Measurements from ENCODE around the gene SLC35F1. TPM values are rescaled to one million over a fixed set of nuclear protein-coding genes. Genes with fewer than 3 reads are reported as not detected.

SLC35F1 gene
- polyA plus RNA-seq, 1 donor (not counting 4 experiments of a cell fraction or from before 2014, with no cell fraction given) = not detected

- no peak for FAIRE-seq
- no peaks in the 10 kb centered on the region for H4K20me1 ChIP-seq (ENCODE audit: control insufficient read depth, extremely low read depth, insufficient read depth, low read length)
- no peaks in the 10 kb centered on the region for H3K79me2 ChIP-seq (ENCODE audit: control insufficient read depth, insufficient read depth, low read length)
Measured at GRCh38 chr6:118304321-118304720, 397.3 kb downstream of the SLC35F1 start.

GRCh38 chr6:118305081-118305480, 398.0 kb downstream of the SLC35F1 start:
- Histone ChIP-seq H3K9me1 (ENCODE audit: control insufficient read depth, extremely low read depth, insufficient read depth, low read length) (no peaks in the 10 kb centered on the region), H3K9me3 (ENCODE audit: control insufficient read depth, low read depth, low read length) (no peaks in the 10 kb centered on the region), H3K27ac (ENCODE audit: control insufficient read depth, insufficient read depth, low read length) (no peak overlapping the region), H4K20me1 (ENCODE audit: control insufficient read depth, extremely low read depth, insufficient read depth, low read length) (no peaks in the 10 kb centered on the region), H3K79me2 (ENCODE audit: control insufficient read depth, insufficient read depth, low read length) (no peaks in the 10 kb centered on the region), H3K4me1 (ENCODE audit: control insufficient read depth, extremely low read depth, insufficient read depth, low read length) (no peaks in the 10 kb centered on the region), H2AFZ (ENCODE audit: control insufficient read depth, low read length) (no peak overlapping the region), H3K27me3 (ENCODE audit: control insufficient read depth, extremely low read depth, insufficient read depth, low read length) (no peaks in the 10 kb centered on the region), H3K4me3 (ENCODE audit: control insufficient read depth in 2 of 3, extremely low read depth in 1 of 3, insufficient read depth in 2 of 3, low read depth in 1 of 3, low read length in 3 of 3) (no peak overlapping the region), H3K4me2 (ENCODE audit: control insufficient read depth, extremely low read depth, insufficient read depth, low read depth, low read length) (no peak overlapping the region), H3K36me3 (ENCODE audit: control insufficient read depth in 2 of 2, extremely low read depth in 1 of 2, insufficient read depth in 2 of 2, low read length in 2 of 2) (no peaks in the 10 kb centered on the region), H3K9ac (ENCODE audit: control insufficient read depth, extremely low read depth, insufficient read depth, low read length) (no peak overlapping the region)
- TF ChIP-seq CTCF (optimal IDR thresholded peaks at IDR 0.05 in 1 of 3, IDR thresholded peaks at IDR 0.05 in 1 of 3, conservative IDR thresholded peaks at IDR 0.05 in 1 of 3; ENCODE audit: extremely low read depth in 1 of 3, insufficient read depth in 2 of 3, low read length in 3 of 3) (no peak), EZH2 (IDR thresholded peaks at IDR 0.05; ENCODE audit: low read length) (no peak)
- DNase-seq (ENCODE audit: low read depth, low spot score) = no peak
- dilution Hi-C loops (cut with MboI; ENCODE audit: extremely low pct_ligation_motif_present, low sequenced_read_pairs) = no loop called here
- FAIRE-seq = no peak

More at GRCh38 chr6:118304321-118304720, 397.3 kb downstream of the SLC35F1 start:
- dilution Hi-C loops (cut with MboI; ENCODE audit: extremely low pct_ligation_motif_present, low sequenced_read_pairs) = no loop called here
- TF ChIP-seq CTCF (optimal IDR thresholded peaks at IDR 0.05 in 1 of 3, IDR thresholded peaks at IDR 0.05 in 1 of 3, conservative IDR thresholded peaks at IDR 0.05 in 1 of 3; ENCODE audit: extremely low read depth in 1 of 3, insufficient read depth in 2 of 3, low read length in 3 of 3) (no peak), EZH2 (IDR thresholded peaks at IDR 0.05; ENCODE audit: low read length) (no peak)
- H3K36me3 ChIP-seq (ENCODE audit: control insufficient read depth in 2 of 2, extremely low read depth in 1 of 2, insufficient read depth in 2 of 2, low read length in 2 of 2) = no peaks in the 10 kb centered on the region
- H3K27me3 ChIP-seq (ENCODE audit: control insufficient read depth, extremely low read depth, insufficient read depth, low read length) = no peaks in the 10 kb centered on the region
- no peaks in the 10 kb centered on the region for H3K9me3 ChIP-seq (ENCODE audit: control insufficient read depth, low read depth, low read length)
- H3K4me1 ChIP-seq (ENCODE audit: control insufficient read depth, extremely low read depth, insufficient read depth, low read length) = no peaks in the 10 kb centered on the region
- H3K9me1 ChIP-seq (ENCODE audit: control insufficient read depth, extremely low read depth, insufficient read depth, low read length) = no peaks in the 10 kb centered on the region
- no peak overlapping the region for H3K27ac ChIP-seq (ENCODE audit: control insufficient read depth, insufficient read depth, low read length)
- H2AFZ ChIP-seq (ENCODE audit: control insufficient read depth, low read length) = no peak overlapping the region
- no peak overlapping the region for H3K4me2 ChIP-seq (ENCODE audit: control insufficient read depth, extremely low read depth, insufficient read depth, low read depth, low read length)
- no peak overlapping the region for H3K4me3 ChIP-seq (ENCODE audit: control insufficient read depth in 2 of 3, extremely low read depth in 1 of 3, insufficient read depth in 2 of 3, low read depth in 1 of 3, low read length in 3 of 3)
- H3K9ac ChIP-seq (ENCODE audit: control insufficient read depth, extremely low read depth, insufficient read depth, low read length) = no peak overlapping the region
- DNase-seq (ENCODE audit: low read depth, low spot score) = no peak
